ENCODE results near the gene RRAGC. TPM values are rescaled to one million over a fixed set of nuclear protein-coding genes. Genes with fewer than 3 reads are reported as not detected.

Gene RRAGC
- total RNA-seq, 2 donors from 2014 or later: 9.2 to 22.6 TPM

DNA sequence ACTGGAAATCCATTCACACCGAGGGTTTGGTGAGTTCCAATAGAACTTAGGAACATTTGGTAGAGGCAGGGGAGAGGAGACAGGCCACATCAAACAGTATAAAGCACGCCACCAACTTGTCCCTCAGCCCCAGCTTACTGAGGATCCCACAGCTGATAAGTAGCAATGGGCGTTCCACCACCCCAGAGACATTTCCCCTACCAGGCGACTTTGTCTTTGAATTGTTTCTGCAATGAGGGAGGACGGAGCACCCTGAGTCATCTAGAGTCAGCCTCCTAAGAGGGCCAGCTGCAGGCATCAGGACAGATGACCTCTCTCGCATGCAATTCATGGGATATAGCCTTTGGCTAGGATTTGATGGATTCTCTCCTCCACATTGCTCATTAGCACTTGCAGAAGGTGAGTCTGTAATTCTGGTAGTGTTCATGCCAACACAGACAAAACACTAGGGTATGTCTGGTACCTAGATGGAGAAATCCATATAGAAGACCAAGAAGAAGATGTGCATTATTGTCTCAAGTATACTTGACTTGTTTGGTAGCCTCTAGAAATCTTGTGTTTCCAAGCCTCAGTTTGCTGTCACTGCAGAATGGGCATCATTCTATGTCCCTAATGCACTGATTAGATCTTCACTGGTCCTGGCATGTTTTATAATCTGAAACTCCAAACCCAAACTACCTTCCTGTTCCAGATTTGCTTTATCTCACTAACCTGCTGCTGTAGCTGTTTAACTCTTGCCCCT lies 69.0 kb downstream of the RRAGC start:
- 80% methylated on average over 6 of the region's 6 CpGs for whole genome bisulfite sequencing
- DNase-seq (ENCODE audit: low spot score): no peak
- no peaks in the 10 kb centered on the region for H3K9me3 ChIP-seq
- TF ChIP-seq POLR2AphosphoS5 (IDR thresholded peaks at IDR 0.05) (no peak), POLR2A (IDR thresholded peaks at IDR 0.05) (no peak)
- TF ChIP-seq, protein P1, sequence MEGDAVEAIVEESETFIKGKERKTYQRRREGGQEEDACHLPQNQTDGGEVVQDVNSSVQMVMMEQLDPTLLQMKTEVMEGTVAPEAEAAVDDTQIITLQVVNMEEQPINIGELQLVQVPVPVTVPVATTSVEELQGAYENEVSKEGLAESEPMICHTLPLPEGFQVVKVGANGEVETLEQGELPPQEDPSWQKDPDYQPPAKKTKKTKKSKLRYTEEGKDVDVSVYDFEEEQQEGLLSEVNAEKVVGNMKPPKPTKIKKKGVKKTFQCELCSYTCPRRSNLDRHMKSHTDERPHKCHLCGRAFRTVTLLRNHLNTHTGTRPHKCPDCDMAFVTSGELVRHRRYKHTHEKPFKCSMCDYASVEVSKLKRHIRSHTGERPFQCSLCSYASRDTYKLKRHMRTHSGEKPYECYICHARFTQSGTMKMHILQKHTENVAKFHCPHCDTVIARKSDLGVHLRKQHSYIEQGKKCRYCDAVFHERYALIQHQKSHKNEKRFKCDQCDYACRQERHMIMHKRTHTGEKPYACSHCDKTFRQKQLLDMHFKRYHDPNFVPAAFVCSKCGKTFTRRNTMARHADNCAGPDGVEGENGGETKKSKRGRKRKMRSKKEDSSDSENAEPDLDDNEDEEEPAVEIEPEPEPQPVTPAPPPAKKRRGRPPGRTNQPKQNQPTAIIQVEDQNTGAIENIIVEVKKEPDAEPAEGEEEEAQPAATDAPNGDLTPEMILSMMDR (IDR thresholded peaks at IDR 0.05): no peak
- H3K27ac ChIP-seq: no peak overlapping the region
- H3K36me3 ChIP-seq: no peaks in the 10 kb centered on the region
- intact Hi-C loops (cut with DNase I): no loop called here
- H3K4me1 ChIP-seq (replicated peaks): no peaks in the 10 kb centered on the region
- no peak overlapping the region for H3K4me3 ChIP-seq
- peaks cover 8% of the 10 kb centered on the region for H3K27me3 ChIP-seq (replicated peaks; ENCODE audit: insufficient read depth)

DNA sequence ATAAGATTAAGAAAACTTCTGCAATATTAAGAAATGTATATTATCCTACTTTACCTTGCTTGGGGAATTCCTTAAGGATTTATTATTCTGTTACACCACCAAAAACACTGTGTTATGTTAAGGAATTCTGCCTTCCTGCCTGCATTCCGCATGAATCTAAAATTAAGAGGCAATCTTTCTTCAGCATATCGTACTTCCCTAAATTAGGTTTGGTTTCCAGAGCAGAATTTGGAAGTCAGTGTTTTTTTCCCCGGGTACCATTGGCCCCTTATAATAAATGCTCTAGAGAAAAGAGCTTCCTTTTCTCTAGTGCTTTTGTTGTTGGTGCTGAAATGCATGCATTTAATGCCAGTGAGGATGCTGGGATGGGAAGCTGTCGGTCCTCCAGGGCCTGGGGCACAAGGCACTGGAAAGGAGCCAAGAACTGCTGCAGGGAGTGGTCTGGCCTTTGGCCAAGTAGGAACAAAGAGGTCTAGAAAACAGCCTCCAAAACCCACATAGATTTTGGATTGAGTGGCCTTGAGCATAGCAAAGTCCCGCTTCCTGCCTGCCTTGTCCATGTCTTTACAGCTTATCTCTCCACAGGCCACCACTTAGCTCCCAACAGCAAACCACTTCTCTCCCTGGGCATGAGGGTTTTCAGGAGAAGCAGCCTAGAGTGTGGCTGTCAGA lies 69.9 kb downstream of the RRAGC start:
- no peaks in the 10 kb centered on the region for H3K36me3 ChIP-seq
- no peak overlapping the region for H3K27ac ChIP-seq
- H3K27me3 ChIP-seq (replicated peaks; ENCODE audit: insufficient read depth): peaks cover 8% of the 10 kb centered on the region
- intact Hi-C loops (cut with DNase I): no loop called here
- WGBS: 55% methylated on average over 5 of the region's 5 CpGs
- no peaks in the 10 kb centered on the region for H3K4me1 ChIP-seq (replicated peaks)
- no peaks in the 10 kb centered on the region for H3K9me3 ChIP-seq
- no peak overlapping the region for H3K4me3 ChIP-seq
- no peak for DNase-seq (ENCODE audit: low spot score)
- TF ChIP-seq, protein P1 (IDR thresholded peaks at IDR 0.05): no peak
- TF ChIP-seq POLR2AphosphoS5 (IDR thresholded peaks at IDR 0.05): no peak

DNA sequence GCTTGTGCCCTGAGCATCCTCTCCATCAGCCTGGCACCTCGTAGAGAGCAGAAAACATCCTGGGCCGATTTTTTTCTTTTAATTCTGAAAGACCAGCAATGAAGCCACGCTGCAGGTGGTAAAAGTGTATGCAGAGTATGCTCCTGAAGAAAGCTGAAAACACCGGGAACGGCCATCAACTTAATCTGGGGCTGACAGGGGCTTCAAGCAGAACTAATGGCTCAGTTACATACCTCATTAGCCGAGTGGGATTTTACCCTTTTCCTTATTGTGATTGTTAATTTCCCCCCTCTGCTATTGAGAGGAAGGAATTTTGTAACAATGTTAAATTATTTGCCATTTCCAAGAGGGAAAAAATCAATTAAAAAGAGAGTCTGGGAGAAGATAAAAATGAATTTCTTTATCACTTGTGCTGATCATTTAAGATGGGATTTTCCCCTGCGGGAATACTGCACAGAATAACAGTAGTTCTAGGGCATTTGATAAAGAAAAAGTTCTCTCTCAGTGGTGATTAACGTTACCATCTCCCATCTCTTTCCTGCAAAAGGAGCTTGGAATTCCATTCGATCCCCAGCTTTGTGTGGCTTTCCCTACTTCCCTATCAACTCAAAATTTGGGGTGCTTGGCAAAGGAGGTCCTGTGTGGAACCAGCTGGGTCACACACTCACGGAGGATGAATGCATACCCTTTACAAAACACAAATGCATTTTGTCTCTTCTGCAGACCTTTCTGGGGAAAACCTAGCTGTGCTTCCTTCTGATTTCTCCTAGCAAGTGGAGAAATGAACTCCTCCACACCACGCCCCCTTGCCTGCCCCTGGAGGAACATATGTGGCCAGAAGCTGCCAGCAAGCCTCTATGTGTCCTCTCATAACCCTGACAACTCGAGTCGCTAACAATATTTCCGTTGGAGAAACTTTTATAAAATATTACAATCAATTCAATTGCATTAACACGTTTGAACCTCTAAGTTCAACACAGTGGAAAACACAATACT lies 70.9 kb downstream of the RRAGC start:
- Histone ChIP-seq H3K4me3 (no peak overlapping the region), H3K36me3 (no peaks in the 10 kb centered on the region), H3K27me3 (replicated peaks; ENCODE audit: insufficient read depth) (peaks cover 13% of the 10 kb centered on the region), H3K9me3 (no peaks in the 10 kb centered on the region), H3K27ac (no peak overlapping the region), H3K4me1 (replicated peaks) (no peaks in the 10 kb centered on the region)
- intact Hi-C loops (cut with DNase I): no loop called here
- DNase-seq (ENCODE audit: low spot score): no peak
- WGBS: 51% methylated on average over 15 of the region's 15 CpGs
- TF ChIP-seq, protein P1 (IDR thresholded peaks at IDR 0.05): no peak
- no peak for TF ChIP-seq POLR2A (IDR thresholded peaks at IDR 0.05)
- TF ChIP-seq POLR2AphosphoS5 (IDR thresholded peaks at IDR 0.05): no peak

Small RNAs within 50 kb of the gene (small RNA-seq; reads per million reads assigned to genes)
- 0 reads per million in 2 donors for gene GJA9-MYCBP

Other genes with a start within 250 kb of the RRAGC start
- 10 to 100 TPM; 25.7 to 45.9 TPM for gene MYCBP, start 13.6 kb upstream of the RRAGC start, total RNA-seq
- under 1 TPM; 0.09 to 0.28 TPM for gene GJA9, start 21.8 kb upstream of the RRAGC start, total RNA-seq
- 1 to 10 TPM; 3.5 to 7.7 TPM for gene RHBDL2, start 82.1 kb upstream of the RRAGC start, total RNA-seq
- gene AKIRIN1, start 131.5 kb upstream of the RRAGC start, total RNA-seq: 100 to 1,000 TPM in 1 of 2 donors, 10 to 100 TPM in 1; 55.7 to 108 TPM
- gene NDUFS5, start 166.6 kb upstream of the RRAGC start, total RNA-seq: 100 to 1,000 TPM; 310 to 473 TPM

Measured in prostate gland (tissue), 2 donors.